ENCODE data around the gene CLCF1.
A peak's percentile ranks its signal among the peaks of the same experiment; 100 is the strongest.

- TF ChIP-seq POLR2AphosphoS5 (IDR thresholded peaks at IDR 0.05): peak in 1 of 4 donors; percentile 15
- TF ChIP-seq, protein P1, sequence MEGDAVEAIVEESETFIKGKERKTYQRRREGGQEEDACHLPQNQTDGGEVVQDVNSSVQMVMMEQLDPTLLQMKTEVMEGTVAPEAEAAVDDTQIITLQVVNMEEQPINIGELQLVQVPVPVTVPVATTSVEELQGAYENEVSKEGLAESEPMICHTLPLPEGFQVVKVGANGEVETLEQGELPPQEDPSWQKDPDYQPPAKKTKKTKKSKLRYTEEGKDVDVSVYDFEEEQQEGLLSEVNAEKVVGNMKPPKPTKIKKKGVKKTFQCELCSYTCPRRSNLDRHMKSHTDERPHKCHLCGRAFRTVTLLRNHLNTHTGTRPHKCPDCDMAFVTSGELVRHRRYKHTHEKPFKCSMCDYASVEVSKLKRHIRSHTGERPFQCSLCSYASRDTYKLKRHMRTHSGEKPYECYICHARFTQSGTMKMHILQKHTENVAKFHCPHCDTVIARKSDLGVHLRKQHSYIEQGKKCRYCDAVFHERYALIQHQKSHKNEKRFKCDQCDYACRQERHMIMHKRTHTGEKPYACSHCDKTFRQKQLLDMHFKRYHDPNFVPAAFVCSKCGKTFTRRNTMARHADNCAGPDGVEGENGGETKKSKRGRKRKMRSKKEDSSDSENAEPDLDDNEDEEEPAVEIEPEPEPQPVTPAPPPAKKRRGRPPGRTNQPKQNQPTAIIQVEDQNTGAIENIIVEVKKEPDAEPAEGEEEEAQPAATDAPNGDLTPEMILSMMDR (IDR thresholded peaks at IDR 0.05): no peak
- no peak for TF ChIP-seq POLR2A (IDR thresholded peaks at IDR 0.05)
- peak in 1 of 4 donors; percentile 25 for TF ChIP-seq EP300 (IDR thresholded peaks at IDR 0.05)
Measured at GRCh38 chr11:67370351-67371076, 2.9 kb downstream of the CLCF1 start.
